ENCODE results near the gene MAP7D1. TPM values are rescaled to one million over a fixed set of nuclear protein-coding genes. Genes with fewer than 3 reads are reported as not detected.

MAP7D1 gene
- total and polyA plus RNA-seq, 2 donors (not counting 3 experiments of a cell fraction or from before 2014, with no cell fraction given) = 69.7 to 193 TPM

DNA sequence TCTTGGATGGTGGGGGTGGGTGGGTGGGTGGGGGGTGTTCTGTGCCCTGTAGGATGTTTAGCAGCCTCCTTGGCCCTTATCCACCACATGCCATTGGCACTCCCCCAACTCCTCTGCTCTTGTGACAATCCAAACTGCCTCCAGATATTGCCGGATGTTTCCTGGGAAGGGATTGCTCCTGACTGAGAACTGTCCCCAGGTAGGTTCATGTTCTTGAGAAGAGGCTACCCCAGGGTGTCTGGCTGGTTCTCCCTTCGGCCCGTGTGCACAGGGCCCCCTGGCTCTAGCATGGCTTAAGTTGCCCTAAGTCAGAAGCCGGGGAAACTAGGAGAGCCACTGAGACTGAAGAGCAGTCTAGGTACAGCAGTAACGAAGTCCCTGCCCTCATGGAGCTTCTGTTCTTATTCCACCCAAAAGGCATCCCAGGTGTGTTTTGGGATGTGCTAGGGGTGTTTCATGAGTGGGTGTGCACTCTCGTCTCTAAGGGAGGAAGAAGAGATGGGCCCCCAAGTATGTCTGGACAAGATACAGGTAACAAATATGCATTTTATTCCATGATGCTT, 48.5 kb downstream of the MAP7D1 start:
- no peak overlapping the region for H2AFZ ChIP-seq (ENCODE audit: low read depth, low read length)
- no peak overlapping the region for H3K4me2 ChIP-seq (ENCODE audit: insufficient read depth, low read length)
- H3K9me1 ChIP-seq (replicated peaks; ENCODE audit: control insufficient read depth, extremely low read depth, insufficient read depth, low read length) = no peaks in the 10 kb centered on the region
- FAIRE-seq (no peak), DNase-seq (ENCODE audit: low read depth, low spot score) (no peak)
- no peak overlapping the region for H3K4me3 ChIP-seq (replicated peaks in 1 of 3; ENCODE audit: insufficient read depth in 1 of 3, low read depth in 1 of 3, low read length in 3 of 3)
- no peak overlapping the region for H3K9ac ChIP-seq (replicated peaks; ENCODE audit: extremely low read depth, insufficient read depth, low read length)
- ChIA-PET CTCF (no interaction called here), POLR2A (no interaction called here)
- no peak overlapping the region for H3K27ac ChIP-seq (ENCODE audit: insufficient read depth, low read depth, low read length)
- H3K9me3 ChIP-seq (replicated peaks; ENCODE audit: control insufficient read depth, insufficient read depth, low read length) = no peaks in the 10 kb centered on the region
- dilution Hi-C loops (cut with MboI; ENCODE audit: extremely low pct_ligation_motif_present, low sequenced_read_pairs) (no loop called here), intact Hi-C loops (cut with micrococcal nuclease) (no loop called here)
- no TSS peak for BruUV-seq (replicated peaks)
- H3K27me3 ChIP-seq (ENCODE audit: control insufficient read depth in 2 of 2, insufficient read depth in 2 of 2, low read length in 2 of 2) = no peaks in the 10 kb centered on the region
- TF ChIP-seq EZH2 (IDR thresholded peaks at IDR 0.05; ENCODE audit: borderline replicate concordance, low read depth, low read length, severe bottlenecking) = no peak
- TF ChIP-seq FOS (IDR thresholded peaks at IDR 0.05; ENCODE audit: borderline replicate concordance, insufficient read depth, low read length) = no peak
- H4K20me1 ChIP-seq (replicated peaks; ENCODE audit: control insufficient read depth, extremely low read depth, insufficient read depth, low read length) = no peaks in the 10 kb centered on the region
- H3K4me1 ChIP-seq (ENCODE audit: control insufficient read depth, extremely low read depth, insufficient read depth, low read length) = no peaks in the 10 kb centered on the region
- no peaks in the 10 kb centered on the region for H3K79me2 ChIP-seq (ENCODE audit: control insufficient read depth, insufficient read depth, low read length)
- no peaks in the 10 kb centered on the region for H3K36me3 ChIP-seq (ENCODE audit: control insufficient read depth in 2 of 2, extremely low read depth in 1 of 2, insufficient read depth in 2 of 2, low read length in 2 of 2)

DNA sequence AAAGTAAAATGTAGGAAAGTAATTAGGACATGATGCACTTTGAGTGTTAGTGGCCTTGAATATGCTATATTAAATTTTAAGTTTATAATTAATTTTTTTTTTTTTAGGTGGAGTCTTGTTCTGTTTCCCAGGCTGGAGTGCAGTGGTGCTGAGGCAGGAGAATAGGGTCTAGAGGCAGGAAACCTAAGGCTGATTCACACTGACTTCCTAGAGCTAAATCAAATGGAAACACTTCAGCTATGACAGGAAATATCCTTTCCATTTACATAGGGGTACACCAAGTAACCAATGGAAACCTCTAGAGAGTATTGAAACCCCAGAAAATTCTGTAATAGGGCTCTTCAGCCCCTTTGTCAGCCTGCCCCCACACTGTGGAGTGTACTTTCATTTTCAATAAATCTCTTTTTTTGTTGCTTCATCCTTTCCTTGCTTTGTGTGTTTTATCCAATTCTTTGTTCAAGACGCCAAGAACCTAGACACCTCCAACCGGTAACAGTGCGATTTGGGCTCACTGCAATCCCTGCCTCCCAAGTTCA, 50.4 kb downstream of the MAP7D1 start:
- DNase-seq (ENCODE audit: low read depth, low spot score) (no peak), FAIRE-seq (peak; percentile 8)
- Histone ChIP-seq H3K36me3 (ENCODE audit: control insufficient read depth in 2 of 2, extremely low read depth in 1 of 2, insufficient read depth in 2 of 2, low read length in 2 of 2) (no peaks in the 10 kb centered on the region), H3K79me2 (ENCODE audit: control insufficient read depth, insufficient read depth, low read length) (no peaks in the 10 kb centered on the region), H2AFZ (ENCODE audit: low read depth, low read length) (no peak overlapping the region), H3K9me3 (replicated peaks; ENCODE audit: control insufficient read depth, insufficient read depth, low read length) (no peaks in the 10 kb centered on the region), H3K9me1 (replicated peaks; ENCODE audit: control insufficient read depth, extremely low read depth, insufficient read depth, low read length) (no peaks in the 10 kb centered on the region), H3K27me3 (ENCODE audit: control insufficient read depth in 2 of 2, insufficient read depth in 2 of 2, low read length in 2 of 2) (no peaks in the 10 kb centered on the region), H3K4me2 (ENCODE audit: insufficient read depth, low read length) (no peak overlapping the region), H3K27ac (ENCODE audit: insufficient read depth, low read depth, low read length) (no peak overlapping the region), H4K20me1 (replicated peaks; ENCODE audit: control insufficient read depth, extremely low read depth, insufficient read depth, low read length) (no peaks in the 10 kb centered on the region), H3K9ac (replicated peaks; ENCODE audit: extremely low read depth, insufficient read depth, low read length) (no peak overlapping the region), H3K4me3 (replicated peaks in 1 of 3; ENCODE audit: insufficient read depth in 1 of 3, low read depth in 1 of 3, low read length in 3 of 3) (no peak overlapping the region), H3K4me1 (ENCODE audit: control insufficient read depth, extremely low read depth, insufficient read depth, low read length) (no peaks in the 10 kb centered on the region)
- dilution Hi-C loops (cut with MboI; ENCODE audit: extremely low pct_ligation_motif_present, low sequenced_read_pairs) (no loop called here), intact Hi-C loops (cut with micrococcal nuclease) (no loop called here)
- ChIA-PET POLR2A (no interaction called here), CTCF (interaction anchor here (1.5 kb wide), 2 partner anchors 10 to 18 kb away, joined by 3 to 4 read pairs; no protein-coding TSS in a partner anchor)
- TF ChIP-seq GATA2 (IDR thresholded peaks at IDR 0.05; ENCODE audit: insufficient read depth, insufficient read length, low read depth, low read length) (no peak), POLR2AphosphoS5 (IDR thresholded peaks at IDR 0.05; ENCODE audit: insufficient read depth, low read depth, low read length) (no peak)
- TF ChIP-seq, protein P1, sequence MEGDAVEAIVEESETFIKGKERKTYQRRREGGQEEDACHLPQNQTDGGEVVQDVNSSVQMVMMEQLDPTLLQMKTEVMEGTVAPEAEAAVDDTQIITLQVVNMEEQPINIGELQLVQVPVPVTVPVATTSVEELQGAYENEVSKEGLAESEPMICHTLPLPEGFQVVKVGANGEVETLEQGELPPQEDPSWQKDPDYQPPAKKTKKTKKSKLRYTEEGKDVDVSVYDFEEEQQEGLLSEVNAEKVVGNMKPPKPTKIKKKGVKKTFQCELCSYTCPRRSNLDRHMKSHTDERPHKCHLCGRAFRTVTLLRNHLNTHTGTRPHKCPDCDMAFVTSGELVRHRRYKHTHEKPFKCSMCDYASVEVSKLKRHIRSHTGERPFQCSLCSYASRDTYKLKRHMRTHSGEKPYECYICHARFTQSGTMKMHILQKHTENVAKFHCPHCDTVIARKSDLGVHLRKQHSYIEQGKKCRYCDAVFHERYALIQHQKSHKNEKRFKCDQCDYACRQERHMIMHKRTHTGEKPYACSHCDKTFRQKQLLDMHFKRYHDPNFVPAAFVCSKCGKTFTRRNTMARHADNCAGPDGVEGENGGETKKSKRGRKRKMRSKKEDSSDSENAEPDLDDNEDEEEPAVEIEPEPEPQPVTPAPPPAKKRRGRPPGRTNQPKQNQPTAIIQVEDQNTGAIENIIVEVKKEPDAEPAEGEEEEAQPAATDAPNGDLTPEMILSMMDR (IDR thresholded peaks at IDR 0.05; ENCODE audit: extremely low read depth in 1 of 2, insufficient read depth in 1 of 2, low read depth in 1 of 2, low read length in 2 of 2) = no peak
- TF ChIP-seq, protein P2, sequence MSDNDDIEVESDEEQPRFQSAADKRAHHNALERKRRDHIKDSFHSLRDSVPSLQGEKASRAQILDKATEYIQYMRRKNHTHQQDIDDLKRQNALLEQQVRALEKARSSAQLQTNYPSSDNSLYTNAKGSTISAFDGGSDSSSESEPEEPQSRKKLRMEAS (IDR thresholded peaks at IDR 0.05; ENCODE audit: insufficient read depth, insufficient read length) = no peak
- no TSS peak for BruUV-seq (replicated peaks)
